OCI-M2 (cell line): ENCODE measurements around the gene TDRD3.

Experiments used
- DNase-seq: peaks from one replicate; lab custom pipeline; 2025; ENCODE audit not compliant: unreplicated experiment; lab: John Stamatoyannopoulos, UW

Gene TDRD3

GRCh38 chr13:60572003-60572798 is 175.2 kb downstream of the TDRD3 start:
- no peak for DNase-seq

GRCh38 chr13:60572855-60573254 is 175.8 kb downstream of the TDRD3 start:
- no peak for DNase-seq

GRCh38 chr13:60574735-60575134 is 177.7 kb downstream of the TDRD3 start:
- DNase-seq = no peak

GRCh38 chr13:60575142-60575541 is 178.1 kb downstream of the TDRD3 start:
- DNase-seq = no peak

- DNase-seq = no peak
Observed at GRCh38 chr13:60577761-60578160, 180.7 kb downstream of the TDRD3 start.

GRCh38 chr13:60583196-60583888 is 186.3 kb downstream of the TDRD3 start:
- no peak for DNase-seq

- DNase-seq = no peak
Observed at GRCh38 chr13:60583911-60584753, 187.1 kb downstream of the TDRD3 start.

- DNase-seq = no peak
Observed at GRCh38 chr13:60584976-60585375, 188.0 kb downstream of the TDRD3 start.

- no peak for DNase-seq
Observed at GRCh38 chr13:60590800-60591747, 194.1 kb downstream of the TDRD3 start.

GRCh38 chr13:60603049-60603448 is 206.0 kb downstream of the TDRD3 start:
- no peak for DNase-seq

GRCh38 chr13:60604058-60604457 is 207.0 kb downstream of the TDRD3 start:
- DNase-seq = no peak

GRCh38 chr13:60608954-60609353 is 211.9 kb downstream of the TDRD3 start:
- DNase-seq = no peak

- DNase-seq = no peak
Observed at GRCh38 chr13:60611523-60611922, 214.5 kb downstream of the TDRD3 start.

- no peak for DNase-seq
Observed at GRCh38 chr13:60612593-60612992, 215.6 kb downstream of the TDRD3 start.

GRCh38 chr13:60613080-60613479 is 216.1 kb downstream of the TDRD3 start:
- DNase-seq = no peak

- no peak for DNase-seq
Observed at GRCh38 chr13:60617991-60618733, 221.1 kb downstream of the TDRD3 start.

GRCh38 chr13:60619461-60619860 is 222.4 kb downstream of the TDRD3 start:
- no peak for DNase-seq

GRCh38 chr13:60620611-60621395 is 223.8 kb downstream of the TDRD3 start:
- DNase-seq = no peak

GRCh38 chr13:60623151-60623550 is 226.1 kb downstream of the TDRD3 start:
- no peak for DNase-seq
